GM12875 (cell line): ENCODE measurements around the gene TM6SF1.

Source experiments
- H3K4me3 ChIP-seq: one replicate; pipeline ENCODE4 v1.5.1; 2011; ENCODE audit warnings: low read depth, low read length, control low read depth
- CTCF ChIP-seq: IDR thresholded peaks from 2 replicates; pipeline ENCODE4 v1.5.1; 2011; ENCODE audit warnings: low read depth, mild to moderate bottlenecking, control low read depth, inconsistent platforms, low read length, moderate library complexity, borderline replicate concordance; ENCODE audit not compliant: insufficient read depth

The TM6SF1 gene

GRCh38 chr15:83106994-83107840 lies at the start of gene TM6SF1:
Gene TM6SF1, plus strand, starts transcription at chr15:83107645. Its CDS starts 36 bp downstream, at chr15:83107681.
- TF ChIP-seq CTCF = no peak
- H3K4me3 ChIP-seq = peak within 1 kb of the TSS; percentile 49

GRCh38 chr15:83057696-83058376 lies 49.6 kb upstream of the TM6SF1 start:
- TF ChIP-seq CTCF = no peak
- no peak overlapping the region for H3K4me3 ChIP-seq

GRCh38 chr15:83061680-83062079 lies 45.8 kb upstream of the TM6SF1 start:
- no peak for TF ChIP-seq CTCF
- no peak overlapping the region for H3K4me3 ChIP-seq

- TF ChIP-seq CTCF = no peak
- H3K4me3 ChIP-seq = no peak overlapping the region
Measured at GRCh38 chr15:83062768-83063180, 44.7 kb upstream of the TM6SF1 start.

- H3K4me3 ChIP-seq = no peak overlapping the region
- TF ChIP-seq CTCF = no peak
Measured at GRCh38 chr15:83063551-83063950, 43.9 kb upstream of the TM6SF1 start.

- TF ChIP-seq CTCF = no peak
- peak overlapping the region; percentile 18 for H3K4me3 ChIP-seq
Measured at GRCh38 chr15:83064859-83065258, 42.6 kb upstream of the TM6SF1 start.
